SK-N-SH (cell line): Measurements from ENCODE around the gene BRD7. TPM values are rescaled to one million over a fixed set of nuclear protein-coding genes. Genes with fewer than 3 reads are reported as not detected.

Source experiments
- CTCF ChIA-PET: fragments of 300-600, 350-600 bp; formaldehyde crosslinking; extraction: SDS; loops from one replicate; lab custom pipeline; 2021; lab: Yijun Ruan, JAX
- POLR2A ChIA-PET: fragments of 350-600 bp; sonication (Branson Sonifier 250); formaldehyde crosslinking; extraction: SDS; loops from one replicate; lab custom pipeline; 2020; ENCODE audit warnings: antibody characterized with exemption, inconsistent platforms; lab: Yijun Ruan, JAX
- DNase-seq: peaks from one replicate; pipeline ENCODE4 v3.0.0; 2012
- H2AFZ ChIP-seq: fragments of 200-600 bp; sonication (generic); 2 replicates; pipeline ENCODE4 v1.8.1; 2016; ENCODE audit warnings: antibody characterized with exemption, mild to moderate bottlenecking, low read depth
- H3F3A ChIP-seq: fragments of 200-600 bp; sonication (generic); replicated peaks from 2 replicates; pipeline ENCODE3; 2016; ENCODE audit warnings: antibody characterized with exemption, mild to moderate bottlenecking; ENCODE audit not compliant: insufficient read depth
- H3K27ac ChIP-seq, 2 experiments: fragments of 200-500 bp in 1 of 2; fragments of 200-600 bp in 1 of 2; sonication (Bioruptor generic) in 1 of 2; sonication (generic), shearing (Covaris generic) in 1 of 2; 2 replicates each; pipeline versions ENCODE4 v1.5.1 to v1.6.1; 2014 to 2016; ENCODE audit warnings: low read depth in 2 of 2, inconsistent platforms in 1 of 2, low read length in 1 of 2, mild to moderate bottlenecking in 1 of 2, mixed read lengths in 1 of 2
- H3K27me3 ChIP-seq: fragments of 200-600 bp; sonication (generic), shearing (Covaris generic); 2 replicates; pipeline ENCODE4 v1.6.1; 2016; ENCODE audit warnings: mixed run types; ENCODE audit not compliant: insufficient read depth
- H3K36me3 ChIP-seq, 2 experiments: fragments of 200-500 bp in 1 of 2; fragments of 200-600 bp in 1 of 2; sonication (Bioruptor generic) in 1 of 2; sonication (generic) in 1 of 2; replicated peaks in 1 of 2; 2 replicates each; pipeline versions ENCODE3 to v1.5.1; 2014 to 2016; ENCODE audit warnings: low read length in 1 of 2, mild to moderate bottlenecking in 1 of 2; ENCODE audit not compliant: insufficient read depth in 2 of 2, control insufficient read depth in 1 of 2
- H3K4me1 ChIP-seq, 2 experiments: fragments of 200-500 bp in 1 of 2; fragments of 200-600 bp in 1 of 2; sonication (Bioruptor generic) in 1 of 2; sonication (generic), shearing (Covaris generic) in 1 of 2; 2 replicates each; pipeline versions ENCODE4 v1.5.1 to v1.6.1; 2014 to 2016; ENCODE audit warnings: low read depth in 1 of 2, low read length in 1 of 2, mixed run types in 1 of 2; ENCODE audit not compliant: insufficient read depth in 2 of 2, control insufficient read depth in 1 of 2
- H3K4me2 ChIP-seq: fragments of 200-600 bp; sonication (generic), shearing (Covaris generic); 2 replicates; pipeline ENCODE4 v1.6.1; 2017; ENCODE audit warnings: mixed run types
- H3K4me3 ChIP-seq, 2 experiments: fragments of 200-500 bp in 1 of 2; fragments of 200-600 bp in 1 of 2; sonication (Bioruptor generic) in 1 of 2; sonication (generic), shearing (Covaris generic) in 1 of 2; 2 replicates each; pipeline versions ENCODE4 v1.5.1 to v1.8.1; 2014 to 2016; ENCODE audit warnings: low read depth in 2 of 2, inconsistent platforms in 1 of 2, low read length in 1 of 2, mild to moderate bottlenecking in 1 of 2, mixed read lengths in 1 of 2, moderate library complexity in 1 of 2
- H3K79me2 ChIP-seq: fragments of 200-600 bp; sonication (generic); 2 replicates; pipeline ENCODE4 v1.8.1; 2017; ENCODE audit warnings: mild to moderate bottlenecking; ENCODE audit not compliant: insufficient read depth
- H3K9ac ChIP-seq: fragments of 200-600 bp; sonication (generic); 2 replicates; pipeline ENCODE4 v1.6.1; 2017; ENCODE audit warnings: mixed run types
- H3K9me2 ChIP-seq: fragments of 200-600 bp; sonication (generic); 2 replicates; pipeline ENCODE4 v1.6.1; 2017; ENCODE audit warnings: mixed run types
- H3K9me3 ChIP-seq: fragments of 200-600 bp; sonication (generic); 2 replicates; pipeline ENCODE4 v1.6.1; 2017; ENCODE audit warnings: mixed run types, mild to moderate bottlenecking, moderate library complexity
- H4K20me1 ChIP-seq: fragments of 200-600 bp; sonication (generic); 2 replicates; pipeline ENCODE4 v1.6.1; 2017; ENCODE audit warnings: mild to moderate bottlenecking, mixed run types; ENCODE audit not compliant: insufficient read depth
- ELF1 ChIP-seq: IDR thresholded peaks from 2 replicates; pipeline ENCODE4 v1.4.0; 2012
- EZH2phosphoT487 ChIP-seq: fragments of 200-600 bp; sonication (generic); IDR thresholded peaks from 2 replicates; pipeline ENCODE4 v1.6.1; 2017; ENCODE audit warnings: low read depth, mixed run types, mild to moderate bottlenecking, antibody characterized with exemption, moderate library complexity, borderline replicate concordance
- GATA2 ChIP-seq: sonication (generic); formaldehyde crosslinking; IDR thresholded peaks from 2 replicates; pipeline ENCODE4 v1.5.0; 2020; ENCODE audit warnings: mild to moderate bottlenecking, missing genetic modification reagents
- MAX ChIP-seq: IDR thresholded peaks from 2 replicates; pipeline ENCODE4 v1.4.0; 2012; ENCODE audit warnings: low read depth
- REST ChIP-seq: IDR thresholded peaks from 2 replicates; pipeline ENCODE4 v1.6.1; 2012; ENCODE audit warnings: mild to moderate bottlenecking, low read depth, low read length, moderate library complexity
- RFX5 ChIP-seq: IDR thresholded peaks from 2 replicates; pipeline ENCODE4 v1.6.1; 2012; ENCODE audit warnings: mild to moderate bottlenecking, improper control_type of control experiment, low read length
- SIN3A ChIP-seq: IDR thresholded peaks from 2 replicates; pipeline ENCODE4 v1.6.1; 2012; ENCODE audit warnings: low read depth, mild to moderate bottlenecking, low read length, moderate library complexity, borderline replicate concordance
- TAF1 ChIP-seq: IDR thresholded peaks from 2 replicates; pipeline ENCODE4 v1.6.1; 2012; ENCODE audit warnings: low read depth, mild to moderate bottlenecking, low read length, moderate library complexity, borderline replicate concordance
- whole genome bisulfite sequencing: methylation state at CpG from one replicate; pipeline ENCODE4 v1.1.6; 2017; ENCODE audit warnings: low lambda C conversion rate; 5-methylcytosine and 5-hydroxymethylcytosine counted together
- polyA plus RNA-seq, 3 experiments: library from polyadenylated mRNA; depleted of rRNA; stranded (reverse); fragments of >200 nt; gene quantifications; 2 replicates each; pipeline ENCODE4 v1.2.3, GENCODE V29; 2012

The BRD7 gene
- polyA plus RNA-seq, 1 of the 3 experiments (the other 2 are of a cell fraction): 32.9 TPM

GRCh38 chr16:50269769-50270509 is 98.8 kb downstream of the BRD7 start (continued):
- TF ChIP-seq REST: no peak
- no peak for TF ChIP-seq MAX
- TF ChIP-seq ELF1: no peak

- Histone ChIP-seq H3F3A (no peaks in the 10 kb centered on the region), H3K9me3 (no peaks in the 10 kb centered on the region), H2AFZ (no peak overlapping the region), H3K79me2 (peaks cover 17% of the 10 kb centered on the region), H4K20me1 (no peaks in the 10 kb centered on the region), H3K36me3 (no peaks in the 10 kb centered on the region), H3K4me3 (no peak overlapping the region), H3K27ac (no peak overlapping the region), H3K27me3 (no peaks in the 10 kb centered on the region), H3K4me1 (peaks cover 18 to 46% of the 10 kb centered on the region in 2 experiments; a peak in 3 of 4 replicates), H3K9ac (no peak overlapping the region), H3K4me2 (no peak overlapping the region), H3K9me2 (no peaks in the 10 kb centered on the region)
- ChIA-PET CTCF (interaction anchor here (1.0 to 2.0 kb wide), 2 partner anchors 24 to 58 kb away, joined by 3 to 6 read pairs; no protein-coding TSS in a partner anchor), POLR2A (interaction anchor here (1.5 kb wide), 1 partner anchor 28 kb away, joined by 3 read pairs; no protein-coding TSS in a partner anchor)
- no peak for TF ChIP-seq SIN3A
- no peak for TF ChIP-seq REST
- no peak for TF ChIP-seq GATA2 (CRISPR knock-in tag)
- no peak for TF ChIP-seq EZH2phosphoT487
- TF ChIP-seq TAF1: no peak
- TF ChIP-seq RFX5: no peak
- DNase-seq: no peak
- WGBS: 95% methylated on average over 9 of the region's 13 CpGs
Observed at GRCh38 chr16:50269061-50269705, 99.6 kb downstream of the BRD7 start.
